IMR-90 (cell line): ENCODE results near the gene PDE12. TPM values are rescaled to one million over a fixed set of nuclear protein-coding genes. Genes with fewer than 3 reads are reported as not detected.

Source experiments
- ATAC-seq: fragments of 200-7000 bp; cut with Tn5 transposase; 2 replicates; pipeline ENCODE4 v1.9.1; 2020; ENCODE audit warnings: low read depth, mild to moderate bottlenecking, moderate library complexity
- BruUV-seq: library from RNA; stranded (reverse); fragments of 400-500 nt; replicated peaks from 2 replicates; lab custom pipeline; 2021; lab: Mats Ljungman, UMichigan
- CTCF ChIA-PET: fragments of 300-600 bp; formaldehyde crosslinking; extraction: SDS; loops from one replicate; lab custom pipeline; 2021; ENCODE audit warnings: antibody characterized with exemption; lab: Yijun Ruan, JAX
- POLR2A ChIA-PET: fragments of 300-600 bp; sonication (Branson Sonifier 250); formaldehyde crosslinking; loops from one replicate; lab custom pipeline; 2022; ENCODE audit warnings: antibody characterized with exemption; ENCODE audit not compliant: unreplicated experiment; lab: Charles Lee
- DNase-seq: peaks from one replicate; pipeline ENCODE4 v3.0.0; 2013
- H2AFZ ChIP-seq: replicated peaks from 2 replicates; pipeline ENCODE3; 2013; ENCODE audit warnings: low read length, mild to moderate bottlenecking; ENCODE audit not compliant: poor library complexity
- H2AK5ac ChIP-seq: 2 replicates; pipeline ENCODE4 v1.6.1; 2013; ENCODE audit warnings: low read depth, low read length, inconsistent platforms
- H2AK9ac ChIP-seq: replicated peaks from 2 replicates; pipeline ENCODE3; 2013; ENCODE audit warnings: mild to moderate bottlenecking, low read depth, low read length, moderate library complexity; ENCODE audit not compliant: poor library complexity
- H2BK120ac ChIP-seq: 2 replicates; pipeline ENCODE4 v1.6.1; 2013; ENCODE audit warnings: low read depth, low read length, inconsistent platforms
- H2BK15ac ChIP-seq: 3 replicates; pipeline ENCODE4 v1.6.1; 2013; ENCODE audit warnings: low read depth, low read length, inconsistent platforms
- H2BK20ac ChIP-seq: 2 replicates; pipeline ENCODE4 v1.6.1; 2013; ENCODE audit warnings: low read depth, mild to moderate bottlenecking, inconsistent platforms, low read length, moderate library complexity
- H2BK5ac ChIP-seq: 2 replicates; pipeline ENCODE4 v1.6.1; 2013; ENCODE audit warnings: mild to moderate bottlenecking, low read depth, low read length, inconsistent platforms; ENCODE audit not compliant: poor library complexity, severe bottlenecking
- H3K14ac ChIP-seq: replicated peaks from 2 replicates; pipeline ENCODE4 v1.6.1; 2013; ENCODE audit warnings: low read depth, low read length, inconsistent platforms
- H3K18ac ChIP-seq: 2 replicates; pipeline ENCODE4 v1.6.1; 2013; ENCODE audit warnings: low read depth, low read length, control low read depth
- H3K23ac ChIP-seq: 2 replicates; pipeline ENCODE4 v1.6.1; 2013; ENCODE audit warnings: low read depth, low read length, inconsistent platforms
- H3K27ac ChIP-seq: 2 replicates; pipeline ENCODE4 v1.5.1; 2013; ENCODE audit warnings: mild to moderate bottlenecking, control low read depth, low read length; ENCODE audit not compliant: insufficient read depth
- H3K27me3 ChIP-seq: 2 replicates; pipeline ENCODE4 v1.6.1; 2013; ENCODE audit warnings: low read length; ENCODE audit not compliant: control insufficient read depth, insufficient read depth
- H3K36me3 ChIP-seq: 2 replicates; pipeline ENCODE4 v1.6.1; 2013; ENCODE audit warnings: low read length, mixed read lengths; ENCODE audit not compliant: control insufficient read depth, insufficient read depth
- H3K4ac ChIP-seq: 2 replicates; pipeline ENCODE4 v1.6.1; 2013; ENCODE audit warnings: low read depth, low read length, inconsistent platforms
- H3K4me1 ChIP-seq: 2 replicates; pipeline ENCODE4 v1.6.1; 2013; ENCODE audit warnings: low read length, mixed read lengths; ENCODE audit not compliant: control insufficient read depth, insufficient read depth
- H3K4me2 ChIP-seq: 2 replicates; pipeline ENCODE4 v1.6.1; 2013; ENCODE audit warnings: low read depth, mild to moderate bottlenecking, control low read depth, low read length, moderate library complexity
- H3K4me3 ChIP-seq: 2 replicates; pipeline ENCODE4 v1.5.1; 2013; ENCODE audit warnings: low read depth, mild to moderate bottlenecking, control low read depth, low read length, moderate library complexity; ENCODE audit not compliant: insufficient read depth
- H3K56ac ChIP-seq: 2 replicates; pipeline ENCODE4 v1.6.1; 2013; ENCODE audit warnings: low read length, inconsistent platforms; ENCODE audit not compliant: insufficient read depth; ENCODE audit errors: extremely low read depth
- H3K79me1 ChIP-seq, 2 experiments: 2 replicates each; pipeline ENCODE4 v1.6.1; 2013; ENCODE audit warnings: low read length in 2 of 2, inconsistent platforms in 1 of 2, low read depth in 1 of 2
- H3K9ac ChIP-seq: 2 replicates; pipeline ENCODE4 v1.6.1; 2013; ENCODE audit warnings: low read depth, low read length, control low read depth
- H3K9me1 ChIP-seq: 2 replicates; pipeline ENCODE4 v1.6.1; 2013; ENCODE audit warnings: low read length, inconsistent platforms; ENCODE audit not compliant: insufficient read depth
- H3K9me3 ChIP-seq: 2 replicates; pipeline ENCODE4 v1.6.1; 2013; ENCODE audit warnings: low read length; ENCODE audit not compliant: control insufficient read depth, insufficient read depth
- H4K20me1 ChIP-seq: 2 replicates; pipeline ENCODE4 v1.6.1; 2013; ENCODE audit warnings: low read length, inconsistent platforms; ENCODE audit not compliant: insufficient read depth
- H4K5ac ChIP-seq: 2 replicates; pipeline ENCODE4 v1.6.1; 2013; ENCODE audit warnings: mild to moderate bottlenecking, low read depth, low read length, control low read depth
- H4K8ac ChIP-seq, 2 experiments: 2 replicates each; pipeline ENCODE4 v1.6.1; 2013; ENCODE audit warnings: low read depth in 2 of 2, low read length in 2 of 2, control low read depth in 1 of 2, inconsistent platforms in 1 of 2
- H4K91ac ChIP-seq: 2 replicates; pipeline ENCODE4 v1.6.1; 2013; ENCODE audit warnings: low read depth, low read length, inconsistent platforms; ENCODE audit not compliant: insufficient read depth
- MAFK ChIP-seq: IDR thresholded peaks from 2 replicates; pipeline ENCODE4 v1.6.1; 2012; ENCODE audit warnings: low read depth, low read length, improper control_type of control experiment
- WGBS, 2 experiments: methylation state at CpG; one replicate each; pipeline versions ENCODE4 v1.1.5 to v1.1.7; 2013; ENCODE audit warnings: missing lambda C conversion rate in 2 of 2; ENCODE audit not compliant: insufficient read length in 1 of 2; ENCODE audit errors: extremely low coverage in 2 of 2; 5-methylcytosine and 5-hydroxymethylcytosine counted together
- dilution Hi-C: fragments of 300-500 bp; cut with HindIII; formaldehyde crosslinking; loops from one replicate; pipeline ENCODE4 v1.14.3; 2018; ENCODE audit warnings: low sequenced_read_pairs; ENCODE audit not compliant: unreplicated experiment
- in situ Hi-C: fragments of 300-500 bp; cut with MboI; formaldehyde crosslinking; loops from 3 replicates; pipeline ENCODE4 v1.14.3; 2019; ENCODE audit warnings: low sequenced_read_pairs, inconsistent platforms, mixed read lengths
- intact Hi-C: fragments of 100-400 bp; cut with micrococcal nuclease; formaldehyde crosslinking; loops from 2 replicates; pipeline ENCODE4 v1.10.0; 2022
- polyA plus RNA-seq, 3 experiments: library from polyadenylated mRNA; depleted of rRNA; stranded (reverse); fragments of >200 nt; gene quantifications; 2 replicates each; pipeline ENCODE4 v1.2.3, GENCODE V29; 2012; ENCODE audit warnings: low replicate concordance in 1 of 3
- total RNA-seq: library from RNA; depleted of rRNA; stranded (reverse); fragments of >200 nt; gene quantifications from 2 replicates; pipeline ENCODE4 v1.2.3, GENCODE V29; 2012
- TF ChIP-seq, protein P1 (sequence below): fragments of 150-350 bp; IDR thresholded peaks from 2 replicates; pipeline ENCODE4 v1.6.1; 2017; ENCODE audit warnings: mild to moderate bottlenecking, antibody characterized with exemption, low read length, low read depth

The PDE12 gene
- total and polyA plus RNA-seq, 2 of the 4 experiments (the other 2 are of a cell fraction), result 9.5 to 16.8 TPM

GRCh38 chr3:57546616-57547015, 9.5 kb upstream of the PDE12 start:
- H4K5ac ChIP-seq, result no peak overlapping the region
- no peak overlapping the region for H3K56ac ChIP-seq
- H2AFZ ChIP-seq, result no peak overlapping the region
- H3K18ac ChIP-seq, result no peak overlapping the region
- ChIA-PET CTCF (no interaction called here), POLR2A (no interaction called here)
- H3K4me1 ChIP-seq, result peaks cover 3% of the 10 kb centered on the region
- H3K14ac ChIP-seq, result no peak overlapping the region
- H3K4me3 ChIP-seq, result no peak overlapping the region
- H2BK20ac ChIP-seq, result no peak overlapping the region
- no peaks in the 10 kb centered on the region for H3K79me1 ChIP-seq
- in situ Hi-C loops (no loop called here), intact Hi-C loops (no loop called here), dilution Hi-C loops (no loop called here)
- WGBS, 2 experiments, result no CpG with 5 or more reads among the region's 1 CpG
- H2BK120ac ChIP-seq, result no peak overlapping the region
- H2BK15ac ChIP-seq, result no peak overlapping the region
- H4K91ac ChIP-seq, result no peak overlapping the region
- H3K27me3 ChIP-seq, result no peaks in the 10 kb centered on the region; the same call in 1 of the 2 replicates
- BruUV-seq, result no TSS peak
- H3K4ac ChIP-seq, result no peak overlapping the region
- H3K9me1 ChIP-seq, result no peaks in the 10 kb centered on the region
- no peak overlapping the region for H3K23ac ChIP-seq
- H2BK5ac ChIP-seq, result no peak overlapping the region
- H4K8ac ChIP-seq, result no peak overlapping the region
- no peak for DNase-seq
- H3K9ac ChIP-seq, result no peak overlapping the region
- no peak for TF ChIP-seq MAFK
- TF ChIP-seq, protein P1, sequence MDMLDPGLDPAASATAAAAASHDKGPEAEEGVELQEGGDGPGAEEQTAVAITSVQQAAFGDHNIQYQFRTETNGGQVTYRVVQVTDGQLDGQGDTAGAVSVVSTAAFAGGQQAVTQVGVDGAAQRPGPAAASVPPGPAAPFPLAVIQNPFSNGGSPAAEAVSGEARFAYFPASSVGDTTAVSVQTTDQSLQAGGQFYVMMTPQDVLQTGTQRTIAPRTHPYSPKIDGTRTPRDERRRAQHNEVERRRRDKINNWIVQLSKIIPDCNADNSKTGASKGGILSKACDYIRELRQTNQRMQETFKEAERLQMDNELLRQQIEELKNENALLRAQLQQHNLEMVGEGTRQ, result no peak
- H3K36me3 ChIP-seq, result no peaks in the 10 kb centered on the region
- H2AK9ac ChIP-seq, result no peak overlapping the region
- H3K9me3 ChIP-seq, result no peaks in the 10 kb centered on the region
- no peak overlapping the region for H3K27ac ChIP-seq
- H2AK5ac ChIP-seq, result no peak overlapping the region
- H3K4me2 ChIP-seq, result no peak overlapping the region
- no peak for ATAC-seq
- no peaks in the 10 kb centered on the region for H4K20me1 ChIP-seq
